ENCODE data around the gene CD82. TPM values are rescaled to one million over a fixed set of nuclear protein-coding genes. Genes with fewer than 3 reads are reported as not detected.

Gene CD82
- total RNA-seq, 2 experiments from 2014 or later = 289 to 319 TPM

GRCh38 chr11:44579302-44579761 is 13.9 kb downstream of the CD82 start:
- ChIA-PET POLR2A (interaction anchor here (1.1 to 1.3 kb wide), 2 partner anchors 9 to 16 kb away, joined by 3 read pairs; no protein-coding TSS in a partner anchor), CTCF (interaction anchor here (0.9 to 2.1 kb wide), 2 partner anchors 16 to 22 kb away, joined by 3 to 7 read pairs; no protein-coding TSS in a partner anchor)
- DNase-seq (no peak), ATAC-seq (no peak)
- Mint-ChIP-seq H3K9me3 (peaks cover 2% of the 10 kb centered on the region), H3K4me1 (ENCODE audit: low read depth) (peaks cover 69% of the 10 kb centered on the region), H3K36me3 (ENCODE audit: low read depth) (peaks cover 77% of the 10 kb centered on the region), H3K27me3 (no peaks in the 10 kb centered on the region), H3K27ac (peak overlapping the region; percentile 49), H3K4me3 (no peak overlapping the region)
- no peak for TF ChIP-seq CTCF (IDR thresholded peaks at IDR 0.05)
- intact Hi-C loops (cut with micrococcal nuclease) = no loop called here

- H3K36me3 Mint-ChIP-seq (ENCODE audit: low read depth) = peaks cover 78% of the 10 kb centered on the region
- H3K9me3 Mint-ChIP-seq = peaks cover 2% of the 10 kb centered on the region
- no peak overlapping the region for H3K27ac Mint-ChIP-seq
- no peak for DNase-seq
- no peak overlapping the region for H3K4me3 Mint-ChIP-seq
- ChIA-PET CTCF (no interaction called here), POLR2A (interaction anchor here (0.9 to 1.4 kb wide), 2 partner anchors 15 to 19 kb away, joined by 3 to 4 read pairs; no protein-coding TSS in a partner anchor)
- intact Hi-C loops (cut with micrococcal nuclease) = no loop called here
- no peak for ATAC-seq
- H3K27me3 Mint-ChIP-seq = no peaks in the 10 kb centered on the region
- no peak for TF ChIP-seq CTCF (IDR thresholded peaks at IDR 0.05)
- H3K4me1 Mint-ChIP-seq (ENCODE audit: low read depth) = peaks cover 61% of the 10 kb centered on the region
Measured at GRCh38 chr11:44580701-44581100, 15.2 kb downstream of the CD82 start.

- Mint-ChIP-seq H3K27me3 (no peaks in the 10 kb centered on the region), H3K4me3 (no peak overlapping the region), H3K9me3 (peaks cover 2% of the 10 kb centered on the region), H3K4me1 (ENCODE audit: low read depth) (peaks cover 56% of the 10 kb centered on the region), H3K27ac (no peak overlapping the region), H3K36me3 (ENCODE audit: low read depth) (peaks cover 77% of the 10 kb centered on the region)
- intact Hi-C loops (cut with micrococcal nuclease) = no loop called here
- POLR2A ChIA-PET = interaction anchor here (0.9 to 1.4 kb wide), 3 partner anchors 12 to 18 kb away, joined by 3 to 5 read pairs (median 4); no protein-coding TSS in a partner anchor
- CTCF ChIA-PET = no interaction called here
- no peak for ATAC-seq
- no peak for DNase-seq
- no peak for TF ChIP-seq CTCF (IDR thresholded peaks at IDR 0.05)
Measured at GRCh38 chr11:44581246-44581645, 15.8 kb downstream of the CD82 start.

GRCh38 chr11:44582641-44583352 is 17.3 kb downstream of the CD82 start:
- ATAC-seq (no peak), DNase-seq (no peak)
- ChIA-PET POLR2A (interaction anchor here (1.7 to 1.9 kb wide), 2 partner anchors 12 to 13 kb away, joined by 5 to 6 read pairs; no protein-coding TSS in a partner anchor), CTCF (interaction anchor here (1.0 to 2.7 kb wide), 4 partner anchors 12 to 34 kb away, joined by 3 to 10 read pairs (median 3); no protein-coding TSS in a partner anchor)
- Mint-ChIP-seq H3K4me3 (no peak overlapping the region), H3K27me3 (no peaks in the 10 kb centered on the region), H3K27ac (no peak overlapping the region), H3K4me1 (ENCODE audit: low read depth) (peaks cover 48% of the 10 kb centered on the region), H3K36me3 (ENCODE audit: low read depth) (peaks cover 79% of the 10 kb centered on the region), H3K9me3 (peaks cover 2% of the 10 kb centered on the region)
- no peak for TF ChIP-seq CTCF (IDR thresholded peaks at IDR 0.05)
- intact Hi-C loops (cut with micrococcal nuclease) = no loop called here

- peaks cover 2% of the 10 kb centered on the region for H3K9me3 Mint-ChIP-seq
- H3K27ac Mint-ChIP-seq = no peak overlapping the region
- POLR2A ChIA-PET = interaction anchor here (1.1 to 1.9 kb wide), 4 partner anchors 8 to 14 kb away, joined by 3 to 6 read pairs (median 5); no protein-coding TSS in a partner anchor
- TF ChIP-seq CTCF (IDR thresholded peaks at IDR 0.05) = no peak
- intact Hi-C loops (cut with micrococcal nuclease) = no loop called here
- no peak for DNase-seq
- H3K27me3 Mint-ChIP-seq = no peaks in the 10 kb centered on the region
- H3K36me3 Mint-ChIP-seq (ENCODE audit: low read depth) = peaks cover 81% of the 10 kb centered on the region
- ATAC-seq = no peak
- CTCF ChIA-PET = interaction anchor here (1.0 to 2.7 kb wide), 4 partner anchors 13 to 34 kb away, joined by 3 to 10 read pairs (median 3); no protein-coding TSS in a partner anchor
- H3K4me1 Mint-ChIP-seq (ENCODE audit: low read depth) = peaks cover 44% of the 10 kb centered on the region
- H3K4me3 Mint-ChIP-seq = no peak overlapping the region
Measured at GRCh38 chr11:44583353-44583669, 17.8 kb downstream of the CD82 start.

Data from activated CD8-positive, alpha-beta T cell treated with anti-CD3 and anti-CD28 coated beads for 36 hours (primary cell).